Loucy (cell line): Measurements from ENCODE around the gene BTN2A1.
A peak's percentile ranks its signal among the peaks of the same experiment; 100 is the strongest.

Source experiments
- H2AFZ ChIP-seq: fragments of 200-600 bp; sonication (generic); 2 replicates; pipeline ENCODE4 v1.6.0; 2016; ENCODE audit warnings: antibody characterized with exemption, mild to moderate bottlenecking, low read length, moderate library complexity
- H3F3A ChIP-seq: fragments of 200-600 bp; 2 replicates; pipeline ENCODE4 v1.6.0; 2016; ENCODE audit warnings: antibody characterized with exemption, low read depth, mild to moderate bottlenecking
- H3K27me3 ChIP-seq: fragments of 200-600 bp; sonication (generic); 2 replicates; pipeline ENCODE4 v1.6.1; 2014; ENCODE audit warnings: low read length, mild to moderate bottlenecking; ENCODE audit not compliant: insufficient read depth, poor library complexity, severe bottlenecking
- H3K36me3 ChIP-seq: fragments of 200-600 bp; sonication (generic); 2 replicates; pipeline ENCODE4 v1.6.1; 2016; ENCODE audit warnings: low read length; ENCODE audit not compliant: insufficient read depth
- H3K4me1 ChIP-seq: fragments of 200-600 bp; sonication (generic); 2 replicates; pipeline ENCODE4 v1.5.1; 2014; ENCODE audit warnings: low read length, mild to moderate bottlenecking; ENCODE audit not compliant: insufficient read depth, poor library complexity, severe bottlenecking
- H3K4me2 ChIP-seq: fragments of 200-600 bp; sonication (generic); 2 replicates; pipeline ENCODE4 v1.6.0; 2014; ENCODE audit warnings: antibody characterized with exemption, low read length, low read depth, mild to moderate bottlenecking; ENCODE audit not compliant: poor library complexity, severe bottlenecking
- H3K4me3 ChIP-seq: fragments of 200-600 bp; sonication (generic); 2 replicates; pipeline ENCODE4 v1.5.1; 2014; ENCODE audit warnings: low read length, mild to moderate bottlenecking, mixed read lengths; ENCODE audit not compliant: poor library complexity, severe bottlenecking
- H3K79me2 ChIP-seq: fragments of 200-600 bp; sonication (generic); 2 replicates; pipeline ENCODE4 v1.6.1; 2014; ENCODE audit warnings: low read length; ENCODE audit not compliant: insufficient read depth
- H3K9ac ChIP-seq: fragments of 200-600 bp; sonication (generic); 2 replicates; pipeline ENCODE4 v1.6.0; 2014; ENCODE audit warnings: mild to moderate bottlenecking, low read depth, low read length, moderate library complexity; ENCODE audit not compliant: poor library complexity, severe bottlenecking
- H3K9me2 ChIP-seq: fragments of 200-600 bp; sonication (generic); replicated peaks from 2 replicates; pipeline ENCODE4 v1.6.1; 2016; ENCODE audit warnings: low read depth, low read length, mixed read lengths
- H3K9me3 ChIP-seq: fragments of 200-600 bp; sonication (generic); 2 replicates; pipeline ENCODE4 v1.6.1; 2014; ENCODE audit warnings: mild to moderate bottlenecking, antibody characterized with exemption, low read length, low read depth; ENCODE audit not compliant: insufficient read depth
- H4K20me1 ChIP-seq: fragments of 200-600 bp; sonication (generic); 2 replicates; pipeline ENCODE4 v1.6.0; 2014; ENCODE audit warnings: antibody characterized with exemption, low read length, mild to moderate bottlenecking; ENCODE audit not compliant: insufficient read depth, poor library complexity, severe bottlenecking
- CTCF ChIP-seq: fragments of 200-600 bp; sonication (generic); conservative IDR thresholded peaks from 2 replicates; pipeline ENCODE4 v1.5.1; 2014; ENCODE audit warnings: mild to moderate bottlenecking, antibody characterized with exemption, low read length
- EZH2phosphoT487 ChIP-seq: fragments of 200-600 bp; IDR thresholded peaks from 2 replicates; pipeline ENCODE4 v1.6.1; 2018; ENCODE audit warnings: antibody characterized with exemption, mild to moderate bottlenecking, moderate library complexity, borderline replicate concordance

Gene BTN2A1

GRCh38 chr6:26489996-26490964, 32.5 kb downstream of the BTN2A1 start:
- Histone ChIP-seq H3K4me1 (peaks cover 26% of the 10 kb centered on the region), H3K9ac (no peak overlapping the region), H3F3A (no peaks in the 10 kb centered on the region), H3K4me3 (no peak overlapping the region), H3K9me3 (no peaks in the 10 kb centered on the region; the same call in 1 of the 2 replicates), H4K20me1 (no peaks in the 10 kb centered on the region), H3K27me3 (no peaks in the 10 kb centered on the region), H3K9me2 (no peaks in the 10 kb centered on the region), H3K4me2 (peak overlapping the region; percentile 1), H3K36me3 (no peaks in the 10 kb centered on the region), H2AFZ (peak overlapping the region; percentile 40; the same call in 1 of the 2 replicates), H3K79me2 (no peaks in the 10 kb centered on the region)
- TF ChIP-seq EZH2phosphoT487 (no peak), CTCF (no peak)

GRCh38 chr6:26491604-26492003, 33.8 kb downstream of the BTN2A1 start:
- Histone ChIP-seq H3K9me3 (no peaks in the 10 kb centered on the region; the same call in 1 of the 2 replicates), H3K4me1 (peaks cover 15% of the 10 kb centered on the region), H3K9ac (no peak overlapping the region), H3K4me2 (no peak overlapping the region), H3K9me2 (no peaks in the 10 kb centered on the region), H3F3A (no peaks in the 10 kb centered on the region), H3K4me3 (no peak overlapping the region), H2AFZ (no peak overlapping the region), H3K36me3 (no peaks in the 10 kb centered on the region), H3K27me3 (no peaks in the 10 kb centered on the region), H3K79me2 (no peaks in the 10 kb centered on the region), H4K20me1 (no peaks in the 10 kb centered on the region)
- TF ChIP-seq CTCF (no peak), EZH2phosphoT487 (no peak)

GRCh38 chr6:26493258-26493657, 35.5 kb downstream of the BTN2A1 start:
- no peak overlapping the region for H3K4me3 ChIP-seq
- no peaks in the 10 kb centered on the region for H3K79me2 ChIP-seq
- peak overlapping the region; percentile 36; the same call in 1 of the 2 replicates for H2AFZ ChIP-seq
- no peak overlapping the region for H3K4me2 ChIP-seq
- peaks cover 15% of the 10 kb centered on the region for H3K4me1 ChIP-seq
- no peaks in the 10 kb centered on the region for H3K9me3 ChIP-seq
- no peaks in the 10 kb centered on the region for H4K20me1 ChIP-seq
- no peaks in the 10 kb centered on the region for H3F3A ChIP-seq
- no peak for TF ChIP-seq EZH2phosphoT487
- peak; percentile 61 for TF ChIP-seq CTCF
- no peaks in the 10 kb centered on the region for H3K9me2 ChIP-seq
- no peaks in the 10 kb centered on the region for H3K27me3 ChIP-seq
- no peaks in the 10 kb centered on the region for H3K36me3 ChIP-seq
- no peak overlapping the region for H3K9ac ChIP-seq
